Natural killer cell (primary cell): ENCODE measurements around the gene MEAF6. TPM values are rescaled to one million over a fixed set of nuclear protein-coding genes. Genes with fewer than 3 reads are reported as not detected.
A peak's percentile ranks its signal among the peaks of the same experiment; 100 is the strongest.

Source experiments
- ATAC-seq, 3 donors: fragments of 150-1000 bp in 2 of 3; fragments of 200-7000 bp in 1 of 3; cut with Tn5 transposase; 1 replicate in 1 of 3; 2 replicates in 2 of 3; pipeline ENCODE4 v1.10.0; 2021; ENCODE audit warnings: mild to moderate bottlenecking in 2 of 3, moderate library complexity in 2 of 3
- DNase-seq, 2 donors: peaks; one replicate each; pipeline versions ENCODE4 v3.0.0 to v3.0.0-alpha.2; 2013 to 2021; ENCODE audit warnings: mixed read lengths in 1 of 2
- H3K27ac ChIP-seq: one replicate; pipeline ENCODE4 v1.5.1; 2013; ENCODE audit warnings: mild to moderate bottlenecking, low read length
- H3K27me3 ChIP-seq: one replicate; pipeline ENCODE4 v1.6.1; 2013; ENCODE audit warnings: low read length; ENCODE audit not compliant: control insufficient read depth, insufficient read depth
- H3K36me3 ChIP-seq: one replicate; pipeline ENCODE4 v1.6.1; 2013; ENCODE audit warnings: low read length; ENCODE audit not compliant: control insufficient read depth, insufficient read depth
- H3K4me1 ChIP-seq: one replicate; pipeline ENCODE4 v1.6.1; 2013; ENCODE audit warnings: low read length; ENCODE audit not compliant: control insufficient read depth, insufficient read depth
- H3K4me3 ChIP-seq: one replicate; pipeline ENCODE4 v1.5.1; 2013; ENCODE audit warnings: low read length
- H3K9me3 ChIP-seq: one replicate; pipeline ENCODE4 v1.6.1; 2013; ENCODE audit warnings: low read length; ENCODE audit not compliant: control insufficient read depth, insufficient read depth
- H3K27ac Mint-ChIP-seq, 2 donors: one replicate each; pipeline ENCODE4 v1.8.0; 2022; ENCODE audit warnings: mild to moderate bottlenecking in 2 of 2, mixed read lengths in 2 of 2, moderate library complexity in 1 of 2
- H3K27me3 Mint-ChIP-seq, 2 donors: one replicate each; pipeline ENCODE4 v1.8.0; 2022; ENCODE audit warnings: low read depth in 2 of 2, mixed read lengths in 2 of 2
- H3K36me3 Mint-ChIP-seq: one replicate; pipeline ENCODE4 v1.8.0; 2022; ENCODE audit warnings: mixed read lengths
- H3K4me1 Mint-ChIP-seq, 2 donors: one replicate each; pipeline ENCODE4 v1.8.0; 2022; ENCODE audit warnings: mixed read lengths in 2 of 2
- H3K4me3 Mint-ChIP-seq: one replicate; pipeline ENCODE4 v1.8.0; 2022; ENCODE audit warnings: mild to moderate bottlenecking, moderate library complexity, mixed read lengths
- H3K9me3 Mint-ChIP-seq, 2 donors: one replicate each; pipeline ENCODE4 v1.8.0; 2022; ENCODE audit warnings: mixed read lengths in 2 of 2
- CTCF ChIP-seq: fragments of 200-600 bp; IDR thresholded peaks from one replicate; pipeline ENCODE4 v1.8.0; 2022; ENCODE audit warnings: antibody characterized with exemption
- WGBS: methylation state at CpG from one replicate; pipeline ENCODE4 v1.1.7; 2013; ENCODE audit warnings: missing lambda C conversion rate; ENCODE audit not compliant: insufficient coverage; 5-methylcytosine and 5-hydroxymethylcytosine counted together
- intact Hi-C: fragments of 100-400 bp; cut with micrococcal nuclease; formaldehyde crosslinking; loops from one replicate; pipeline ENCODE4 v1.14.2; 2022
- total RNA-seq, 4 donors: library from RNA; stranded (reverse); fragments of 120-200 nt in 1 of 4; gene quantifications; one replicate each; pipeline versions ENCODE4 v1.2.3 to v1.2.4, GENCODE V29; 2013 to 2022

Gene MEAF6
- total RNA-seq, 3 donors from 2014 or later (not counting 1 experiment from before 2014, with no cell fraction given) = 63.9 to 78.7 (median 69.0) TPM

- 42% methylated on average over 24 of the region's 24 CpGs for WGBS
- no peak for TF ChIP-seq CTCF
- peaks cover 33% of the 10 kb centered on the region for H3K36me3 ChIP-seq
- no peaks in the 10 kb centered on the region for H3K27me3 Mint-ChIP-seq
- peak overlapping the region; percentile 99 for H3K27ac ChIP-seq
- H3K4me3 ChIP-seq = peak overlapping the region; percentile 93
- intact Hi-C loops = loop anchor here (5.0 to 10.0 kb wide), 2 partner anchors 217 to 529 kb away; partner anchors contain the start of genes CDCA8 and FHL3
- DNase-seq (peak; percentile 32 to 41), ATAC-seq (no peak)
- H3K36me3 Mint-ChIP-seq = no peaks in the 10 kb centered on the region
- peak overlapping the region; percentile 95 for H3K4me3 Mint-ChIP-seq
- peaks cover 73 to 82% of the 10 kb centered on the region in 2 donors for H3K4me1 Mint-ChIP-seq
- no peaks in the 10 kb centered on the region for H3K9me3 ChIP-seq
- H3K9me3 Mint-ChIP-seq = no peaks in the 10 kb centered on the region
- H3K27me3 ChIP-seq = no peaks in the 10 kb centered on the region
- peak overlapping the region; percentile 99 to 100 for H3K27ac Mint-ChIP-seq
- H3K4me1 ChIP-seq = peaks cover 89% of the 10 kb centered on the region
These were observed 39.0 kb downstream of the MEAF6 start for GRCh38 chr1:37475380-37476086.

- Histone ChIP-seq H3K27ac (peak overlapping the region; percentile 99), H3K36me3 (peaks cover 26% of the 10 kb centered on the region), H3K4me1 (peaks cover 82% of the 10 kb centered on the region), H3K4me3 (peak overlapping the region; percentile 93), H3K27me3 (no peaks in the 10 kb centered on the region), H3K9me3 (no peaks in the 10 kb centered on the region)
- Mint-ChIP-seq H3K36me3 (no peaks in the 10 kb centered on the region), H3K9me3 (no peaks in the 10 kb centered on the region), H3K27ac (peak overlapping the region; percentile 99 to 100), H3K4me3 (peak overlapping the region; percentile 95), H3K4me1 (peaks cover 72 to 77% of the 10 kb centered on the region in 2 donors), H3K27me3 (no peaks in the 10 kb centered on the region)
- ATAC-seq (no peak), DNase-seq (peak in 1 of 2 donors; percentile 42)
- no peak for TF ChIP-seq CTCF
- WGBS = under 1% methylated on average over 38 of the region's 38 CpGs
- intact Hi-C loops = loop anchor here (5.0 to 10.0 kb wide), 2 partner anchors 217 to 530 kb away; partner anchors contain the start of genes CDCA8 and FHL3
These were observed 39.7 kb downstream of the MEAF6 start for GRCh38 chr1:37474697-37475379.

- Histone ChIP-seq H3K27me3 (no peaks in the 10 kb centered on the region), H3K4me3 (peak within 1 kb of the TSS; percentile 93), H3K9me3 (no peaks in the 10 kb centered on the region), H3K36me3 (peaks cover 26% of the 10 kb centered on the region), H3K4me1 (peaks cover 75% of the 10 kb centered on the region), H3K27ac (peak within 1 kb of the TSS; percentile 99)
- DNase-seq (peak; percentile 96 to 97), ATAC-seq (peak; percentile 49 to 83 (median 66))
- Mint-ChIP-seq H3K4me1 (peaks cover 65 to 75% of the 10 kb centered on the region in 2 donors), H3K27ac (peak within 1 kb of the TSS; percentile 99 to 100), H3K27me3 (no peaks in the 10 kb centered on the region), H3K9me3 (no peaks in the 10 kb centered on the region), H3K4me3 (peak within 1 kb of the TSS; percentile 95), H3K36me3 (no peaks in the 10 kb centered on the region)
- intact Hi-C loops = loop anchor here (10.0 kb wide), 1 partner anchor 531 kb away; the partner anchor contains the start of gene FHL3
- under 1% methylated on average over 76 of the region's 78 CpGs for WGBS
- no peak for TF ChIP-seq CTCF
These were observed 40.4 kb downstream of the MEAF6 start, which contains the start of gene ZC3H12A for GRCh38 chr1:37474046-37474696. Gene ZC3H12A, plus strand, starts transcription at chr1:37474580. Its CDS starts 917 bp downstream, at chr1:37475497.
